A549 treated with dexamethasone at 1 μM for 4 hours (cell line): ENCODE results near the gene ILF3. TPM values are rescaled to one million over a fixed set of nuclear protein-coding genes. Genes with fewer than 3 reads are reported as not detected.

ENCODE experiments used
- total RNA-seq: library from RNA; stranded (reverse); fragments of 200-300 nt; extraction: Qiagen RNA extraction; gene quantifications from 5 replicates; pipeline ENCODE4 v1.2.3, GENCODE V29; 2022

ILF3 gene
- total RNA-seq, result 132 to 191 TPM (median 177 TPM) in 5 replicates

GRCh38 chr19:10653732-10654609 lies at the start of gene ILF3:
Gene ILF3, plus strand, starts transcription at chr19:10654346. Its CDS starts 16,260 bp downstream, at chr19:10670606.

GRCh38 chr19:10625003-10625761 lies 29.0 kb upstream of the ILF3 start, which contains the start of gene SLC44A2:
Gene SLC44A2, plus strand, starts transcription at chr19:10625553. Its CDS starts 81 bp downstream, at chr19:10625634.

DNA sequence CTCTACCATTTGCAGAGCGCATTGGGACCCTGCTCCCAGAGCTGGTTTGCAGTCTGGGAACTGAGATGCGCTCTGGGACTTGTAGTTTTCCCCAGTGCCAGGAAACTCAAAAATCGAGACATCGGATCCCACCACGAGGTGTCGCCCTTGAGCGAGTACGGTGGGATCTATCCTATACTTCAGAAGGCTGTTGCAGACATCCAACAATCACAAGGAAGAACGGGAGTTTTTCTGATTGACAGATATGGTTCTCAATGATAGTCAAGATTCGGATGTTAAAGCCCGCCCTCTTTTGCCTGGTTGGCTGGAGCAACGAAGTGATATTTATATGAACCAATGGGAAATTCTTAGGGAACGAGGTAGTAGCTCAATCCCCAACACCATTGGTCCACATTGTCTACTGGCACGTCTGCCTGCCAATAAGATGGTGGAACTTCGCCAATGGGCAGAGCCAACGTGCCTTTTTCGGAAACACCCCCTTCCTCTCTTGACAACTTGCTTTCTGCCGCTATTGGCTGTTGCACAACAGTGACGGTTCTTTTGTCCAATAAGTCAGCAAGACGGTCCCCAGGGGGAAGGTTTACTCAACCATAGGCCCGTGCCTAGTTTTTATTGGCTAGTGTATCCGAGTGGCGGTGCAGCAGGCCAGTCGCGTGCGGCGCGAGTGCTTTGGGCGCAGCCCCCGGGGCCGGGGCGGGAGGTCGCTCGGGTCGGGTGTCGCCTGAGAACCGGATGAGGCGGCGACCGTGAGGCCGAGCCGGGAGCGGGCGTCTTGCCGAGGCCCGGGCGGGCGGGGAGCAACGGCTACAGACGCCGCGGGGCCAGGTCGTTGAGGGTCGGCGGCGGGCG lies 63.4 kb downstream of the ILF3 start, which contains the start of gene DNM2:
Gene DNM2, plus strand, starts transcription at position 724 of the 849 bp plus-strand sequence. CDS start 164 bp downstream, outside the sequence.

Other genes with a start within 250 kb of the ILF3 start
- gene PDE4A, start 233.8 kb upstream of the ILF3 start, total RNA-seq, result 3.3 to 5.2 TPM (median 4.7 TPM) in 5 replicates
- 51.2 to 65.3 TPM (median 56.6 TPM) in 5 replicates for gene KEAP1, start 151.0 kb upstream of the ILF3 start, total RNA-seq
- 0.98 to 1.7 TPM (median 1.4 TPM) in 5 replicates for gene S1PR5, start 136.9 kb upstream of the ILF3 start, total RNA-seq
- 16.4 to 21.2 TPM (median 20.6 TPM) in 5 replicates for gene ATG4D, start 110.4 kb upstream of the ILF3 start, total RNA-seq
- gene KRI1, start 88.3 kb upstream of the ILF3 start, total RNA-seq, result 13.0 to 18.8 TPM (median 16.6 TPM) in 5 replicates
- 4.6 to 5.9 TPM (median 5.3 TPM) in 5 replicates for gene CDKN2D, start 85.4 kb upstream of the ILF3 start, total RNA-seq
- gene AP1M2, start 67.0 kb upstream of the ILF3 start, total RNA-seq, result 25.7 to 36.9 TPM (median 30.2 TPM) in 5 replicates
- 6.8 to 9.8 TPM (median 8.8 TPM) in 5 replicates for gene SLC44A2, start 28.8 kb upstream of the ILF3 start, total RNA-seq
- 25.9 to 31.2 TPM (median 30.5 TPM) in 5 replicates for gene QTRT1, start 47.1 kb downstream of the ILF3 start, total RNA-seq
- gene DNM2, start 63.7 kb downstream of the ILF3 start, total RNA-seq, result 42.4 to 60.9 TPM (median 58.5 TPM) in 5 replicates
- 23.3 to 25.0 TPM (median 23.7 TPM) in 5 replicates for gene TMED1, start 181.9 kb downstream of the ILF3 start, total RNA-seq
- gene C19orf38, start 194.1 kb downstream of the ILF3 start, total RNA-seq, result 0.07 to 0.18 TPM (median 0.14 TPM) in 4 of 5 replicates, not detected in the other
- gene CARM1, start 217.2 kb downstream of the ILF3 start, total RNA-seq, result 36.7 to 54.6 TPM (median 52.1 TPM) in 5 replicates